TTC549 (cell line): ENCODE results near the gene CA11.
A peak's percentile ranks its signal among the peaks of the same experiment; 100 is the strongest.
"Not testable (repeated sequence)": the region's sequence is repeated elsewhere in the genome, so short reads cannot be mapped to it uniquely, and the experiment has no call there.

Source experiments
- FAIRE-seq: peaks from 2 replicates; lab custom pipeline; 2012; peaks lifted over from hg19 to GRCh38; lab: Jason Lieb, UNC

The CA11 gene

GRCh38 chr19:48646001-48646721, at the start of gene CA11:
TSS of gene CA11 (minus strand) at chr19:48646187. CDS start at chr19:48645632, 555 bp downstream.
- FAIRE-seq = no peak

- FAIRE-seq = not testable (repeated sequence)
Measured at GRCh38 chr19:48693629-48694028, 47.6 kb upstream of the CA11 start.

DNA sequence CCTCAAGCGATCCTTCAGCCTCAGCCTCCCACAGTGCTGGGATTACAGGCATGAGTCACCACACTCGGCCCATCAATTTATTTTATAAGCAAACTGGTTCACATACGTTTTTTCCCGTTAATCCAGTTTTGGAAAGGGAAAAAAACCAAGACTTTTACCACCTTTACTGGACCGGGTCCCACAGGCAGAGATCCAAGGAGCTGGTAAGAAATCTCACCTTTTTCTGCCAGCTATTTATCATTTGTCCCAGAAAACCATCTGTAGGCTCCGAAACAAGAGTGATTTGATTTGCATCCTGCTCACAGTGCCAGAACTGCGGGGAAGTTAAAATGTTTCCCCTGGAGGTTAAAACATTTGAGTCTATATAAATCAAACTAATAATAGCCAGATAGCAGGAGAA, 43.5 kb upstream of the CA11 start:
- no peak for FAIRE-seq

- FAIRE-seq = no peak
Measured at GRCh38 chr19:48687776-48688175, 41.8 kb upstream of the CA11 start.

DNA sequence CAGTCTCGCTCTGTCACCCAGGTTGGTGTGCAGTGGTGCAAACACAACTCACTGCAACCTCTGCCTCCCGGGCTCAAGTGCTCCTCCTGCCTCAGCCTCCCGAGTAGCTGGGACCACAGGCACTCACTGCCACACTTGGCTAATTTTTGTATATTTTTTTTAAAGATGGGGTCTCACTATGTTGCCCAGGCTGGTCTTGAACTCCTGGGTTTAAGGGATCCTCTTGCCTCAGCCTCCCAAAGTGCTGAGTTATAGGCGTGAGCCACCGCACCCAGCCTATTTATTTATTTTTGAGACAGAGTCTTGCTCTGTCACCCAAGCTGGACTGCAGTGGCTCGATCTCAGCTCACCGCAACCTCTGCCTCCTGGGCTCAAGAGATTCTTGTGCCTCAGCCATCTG, 40.6 kb upstream of the CA11 start:
- FAIRE-seq = not testable (repeated sequence)

DNA sequence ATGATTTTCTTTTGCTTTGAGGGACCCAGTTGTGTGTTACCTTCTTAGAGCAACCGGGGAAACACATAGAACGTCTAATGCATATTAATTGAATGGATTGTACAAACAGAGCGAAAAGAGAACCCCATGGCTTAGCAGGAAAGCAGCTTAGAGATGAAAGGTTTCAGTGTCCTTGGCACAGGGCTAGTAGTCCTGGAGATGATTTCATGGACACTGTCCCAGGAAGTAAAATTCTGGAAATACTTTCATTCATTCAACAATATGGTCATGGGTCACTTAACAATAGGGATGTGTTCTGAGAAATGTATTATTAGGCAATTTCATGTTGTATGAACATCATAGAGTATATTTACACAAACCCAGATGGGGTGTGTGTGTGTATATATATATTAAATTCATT, 40.1 kb upstream of the CA11 start:
- no peak for FAIRE-seq

- no peak for FAIRE-seq
Measured at GRCh38 chr19:48685583-48685982, 39.6 kb upstream of the CA11 start.

- FAIRE-seq = no peak
Measured at GRCh38 chr19:48683349-48683748, 37.4 kb upstream of the CA11 start.

DNA sequence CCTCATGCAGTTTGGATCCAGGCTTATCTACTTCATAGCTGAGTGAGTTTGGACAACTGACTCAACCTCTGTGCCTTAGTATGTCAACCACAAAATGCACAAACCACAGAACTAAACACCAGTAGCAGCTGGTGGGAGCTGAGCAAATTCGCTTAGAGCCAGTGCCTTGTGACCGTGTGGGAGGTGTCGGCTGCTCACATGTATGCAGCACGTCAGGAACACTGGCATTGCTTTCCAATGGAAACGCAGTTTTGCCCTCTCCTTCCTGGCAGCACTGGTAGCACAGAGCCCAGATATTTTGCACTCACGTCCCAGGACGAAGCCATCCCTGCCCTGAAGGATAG, 35.1 kb upstream of the CA11 start:
- no peak for FAIRE-seq

GRCh38 chr19:48680436-48681126, 34.6 kb upstream of the CA11 start:
- FAIRE-seq = no peak

DNA sequence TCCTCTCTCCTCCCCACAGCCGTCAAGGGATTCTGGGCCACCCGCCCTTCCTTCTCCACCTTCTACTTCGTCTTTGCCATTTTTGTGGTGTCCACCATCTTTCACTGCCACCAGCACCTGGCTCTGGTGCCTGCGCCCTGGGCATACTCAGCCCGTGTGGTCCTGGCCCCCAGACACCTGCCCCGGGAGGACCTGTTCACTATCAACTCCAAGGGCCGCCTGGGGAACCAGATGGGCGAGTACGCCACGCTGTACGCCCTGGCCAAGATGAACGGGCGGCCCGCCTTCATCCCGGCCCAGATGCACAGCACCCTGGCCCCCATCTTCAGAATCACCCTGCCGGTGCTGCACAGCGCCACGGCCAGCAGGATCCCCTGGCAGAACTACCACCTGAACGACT, 34.0 kb upstream of the CA11 start:
- FAIRE-seq = not testable (repeated sequence)

DNA sequence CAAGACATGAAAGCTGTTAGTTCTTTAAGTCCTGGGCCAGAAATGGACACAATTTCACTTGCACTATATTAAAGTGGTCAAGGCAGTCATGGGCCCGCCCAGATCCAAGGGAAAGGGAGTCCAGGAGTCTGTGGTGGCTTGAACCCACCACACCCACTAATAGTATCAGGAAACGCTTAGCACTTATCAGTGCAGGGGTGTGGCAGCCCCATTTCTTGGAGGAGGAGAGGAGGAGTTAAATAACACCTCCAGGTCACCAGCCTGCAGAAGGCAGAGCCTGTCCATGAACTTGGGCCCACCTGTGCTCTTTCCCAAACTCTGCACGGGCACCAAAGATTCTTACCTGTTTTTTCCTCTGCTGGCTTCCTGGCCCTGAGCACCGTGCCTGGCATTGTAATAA, 32.2 kb upstream of the CA11 start:
- no peak for FAIRE-seq

GRCh38 chr19:48676887-48677286, 30.9 kb upstream of the CA11 start:
- no peak for FAIRE-seq

DNA sequence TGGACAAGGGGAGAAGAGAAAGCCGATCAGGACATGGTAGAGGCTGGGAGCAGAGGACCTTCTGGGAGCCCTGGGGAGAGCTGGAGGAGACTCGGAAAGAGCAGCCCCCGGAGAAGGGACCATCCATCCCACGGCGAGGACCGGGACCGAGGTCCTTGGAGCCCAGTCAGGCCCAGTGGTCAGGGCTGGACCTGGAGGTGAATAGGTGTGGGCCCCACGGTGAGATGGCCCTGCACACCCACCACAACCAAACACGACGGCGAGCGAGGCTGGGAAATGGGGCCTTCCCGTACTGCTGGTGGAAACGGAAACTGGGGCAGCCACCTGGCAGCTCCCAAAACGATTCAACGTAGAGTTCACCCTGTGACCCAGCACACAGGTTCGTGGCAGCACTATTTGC, 30.5 kb upstream of the CA11 start:
- no peak for FAIRE-seq

DNA sequence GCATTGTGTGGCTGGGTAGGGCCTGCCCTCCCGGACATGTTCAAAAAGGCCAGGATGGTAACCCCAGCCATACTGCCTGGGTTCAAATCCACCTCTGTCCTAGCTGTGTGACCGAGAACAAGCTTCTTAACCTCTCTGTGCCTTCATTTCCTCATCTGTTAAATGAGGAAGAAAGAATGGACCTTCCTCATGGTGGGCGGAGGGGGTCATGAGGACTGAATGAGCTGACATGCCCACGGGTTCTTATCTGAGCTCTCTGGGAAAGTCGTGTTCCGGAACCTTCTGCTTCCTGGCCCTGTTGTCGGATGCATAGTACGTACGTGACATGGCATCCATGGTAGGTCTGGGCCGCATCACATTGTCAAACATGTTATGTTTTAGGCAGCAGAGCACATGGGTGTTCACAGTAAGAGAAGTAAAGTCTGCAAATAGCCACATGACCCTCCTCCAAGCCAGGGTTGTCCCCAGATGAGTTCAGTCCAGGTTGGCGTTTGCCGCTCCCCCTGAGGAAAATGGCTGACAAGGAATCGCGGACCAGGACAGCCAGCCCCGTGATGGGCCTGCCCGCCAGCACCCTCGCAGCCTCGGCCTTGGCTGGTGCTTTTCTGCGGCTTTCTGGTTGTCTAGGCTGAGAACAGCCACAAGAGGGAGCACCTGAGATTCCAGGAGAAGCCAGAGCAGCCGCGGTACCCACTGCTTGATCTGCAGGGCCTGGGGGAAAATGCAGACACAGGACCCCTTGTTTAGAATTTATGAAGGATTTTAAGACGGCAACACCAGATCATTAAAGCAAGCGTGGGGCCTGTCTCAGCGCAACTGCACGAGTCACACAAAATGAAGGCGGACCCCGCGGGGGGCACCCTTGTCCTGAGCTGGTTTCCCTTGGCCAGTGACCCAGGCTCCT, 29.2 kb upstream of the CA11 start:
- peak; percentile 77 for FAIRE-seq

- FAIRE-seq = no peak
Measured at GRCh38 chr19:48674216-48674809, 28.3 kb upstream of the CA11 start.

GRCh38 chr19:48673436-48674100, 27.6 kb upstream of the CA11 start:
- FAIRE-seq = no peak

- no peak for FAIRE-seq
Measured at GRCh38 chr19:48672994-48673393, 27.0 kb upstream of the CA11 start, which contains the start of gene NTN5. TSS of gene NTN5 (minus strand) at chr19:48673017. CDS start at chr19:48670986, 2,031 bp downstream.

GRCh38 chr19:48671446-48671995, 25.5 kb upstream of the CA11 start:
- no peak for FAIRE-seq

GRCh38 chr19:48670699-48671445, 24.9 kb upstream of the CA11 start:
- no peak for FAIRE-seq
